Nephron (organoid): ENCODE data around the gene CARHSP1.

Experiments
- H3K27ac Mint-ChIP-seq, 3 experiments: 2 replicates each; pipeline ENCODE4 v1.8.0; 2020; ENCODE audit warnings: mixed read lengths in 3 of 3, mild to moderate bottlenecking in 2 of 3, moderate library complexity in 1 of 3
- H3K27me3 Mint-ChIP-seq: 2 replicates; pipeline ENCODE4 v1.8.0; 2021; ENCODE audit warnings: low read depth, mild to moderate bottlenecking, moderate library complexity, mixed read lengths
- H3K36me3 Mint-ChIP-seq: 2 replicates; pipeline ENCODE4 v1.8.0; 2020; ENCODE audit warnings: low read depth, mixed read lengths
- H3K4me1 Mint-ChIP-seq: 2 replicates; pipeline ENCODE4 v1.8.0; 2020; ENCODE audit warnings: mixed read lengths
- H3K4me3 Mint-ChIP-seq, 3 experiments: 2 replicates each; pipeline ENCODE4 v1.8.0; 2020; ENCODE audit warnings: mild to moderate bottlenecking in 3 of 3, mixed read lengths in 3 of 3, moderate library complexity in 2 of 3
- H3K9me3 Mint-ChIP-seq: 2 replicates; pipeline ENCODE4 v1.8.0; 2020; ENCODE audit warnings: mixed read lengths
- TF ChIP-seq, protein P1 (sequence below), 3 experiments: fragments of 200-600 bp; sonication (generic); IDR thresholded peaks; one replicate each; pipeline ENCODE4 v1.5.0; 2021; ENCODE audit warnings: antibody characterized with exemption in 3 of 3; ENCODE audit not compliant: unreplicated experiment in 3 of 3

Gene CARHSP1

GRCh38 chr16:8898660-8899318 is 30.0 kb upstream of the CARHSP1 start:
- Mint-ChIP-seq H3K27me3 (no peaks in the 10 kb centered on the region), H3K36me3 (peaks cover 85% of the 10 kb centered on the region), H3K4me1 (no peaks in the 10 kb centered on the region), H3K4me3 (no peak overlapping the region), H3K27ac (no peak overlapping the region), H3K9me3 (no peaks in the 10 kb centered on the region)
- TF ChIP-seq, protein P1, sequence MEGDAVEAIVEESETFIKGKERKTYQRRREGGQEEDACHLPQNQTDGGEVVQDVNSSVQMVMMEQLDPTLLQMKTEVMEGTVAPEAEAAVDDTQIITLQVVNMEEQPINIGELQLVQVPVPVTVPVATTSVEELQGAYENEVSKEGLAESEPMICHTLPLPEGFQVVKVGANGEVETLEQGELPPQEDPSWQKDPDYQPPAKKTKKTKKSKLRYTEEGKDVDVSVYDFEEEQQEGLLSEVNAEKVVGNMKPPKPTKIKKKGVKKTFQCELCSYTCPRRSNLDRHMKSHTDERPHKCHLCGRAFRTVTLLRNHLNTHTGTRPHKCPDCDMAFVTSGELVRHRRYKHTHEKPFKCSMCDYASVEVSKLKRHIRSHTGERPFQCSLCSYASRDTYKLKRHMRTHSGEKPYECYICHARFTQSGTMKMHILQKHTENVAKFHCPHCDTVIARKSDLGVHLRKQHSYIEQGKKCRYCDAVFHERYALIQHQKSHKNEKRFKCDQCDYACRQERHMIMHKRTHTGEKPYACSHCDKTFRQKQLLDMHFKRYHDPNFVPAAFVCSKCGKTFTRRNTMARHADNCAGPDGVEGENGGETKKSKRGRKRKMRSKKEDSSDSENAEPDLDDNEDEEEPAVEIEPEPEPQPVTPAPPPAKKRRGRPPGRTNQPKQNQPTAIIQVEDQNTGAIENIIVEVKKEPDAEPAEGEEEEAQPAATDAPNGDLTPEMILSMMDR (IDR thresholded peaks at IDR 0.05; ENCODE audit: unreplicated experiment in 3 of 3), result no peak

GRCh38 chr16:8894736-8895334 is 26.0 kb upstream of the CARHSP1 start:
- Mint-ChIP-seq H3K4me1 (peaks cover 15% of the 10 kb centered on the region), H3K36me3 (peaks cover 82% of the 10 kb centered on the region), H3K27ac (no peak overlapping the region), H3K27me3 (no peaks in the 10 kb centered on the region), H3K9me3 (no peaks in the 10 kb centered on the region), H3K4me3 (no peak overlapping the region)
- TF ChIP-seq, protein P1 (IDR thresholded peaks at IDR 0.05; ENCODE audit: unreplicated experiment in 3 of 3), result no peak

DNA sequence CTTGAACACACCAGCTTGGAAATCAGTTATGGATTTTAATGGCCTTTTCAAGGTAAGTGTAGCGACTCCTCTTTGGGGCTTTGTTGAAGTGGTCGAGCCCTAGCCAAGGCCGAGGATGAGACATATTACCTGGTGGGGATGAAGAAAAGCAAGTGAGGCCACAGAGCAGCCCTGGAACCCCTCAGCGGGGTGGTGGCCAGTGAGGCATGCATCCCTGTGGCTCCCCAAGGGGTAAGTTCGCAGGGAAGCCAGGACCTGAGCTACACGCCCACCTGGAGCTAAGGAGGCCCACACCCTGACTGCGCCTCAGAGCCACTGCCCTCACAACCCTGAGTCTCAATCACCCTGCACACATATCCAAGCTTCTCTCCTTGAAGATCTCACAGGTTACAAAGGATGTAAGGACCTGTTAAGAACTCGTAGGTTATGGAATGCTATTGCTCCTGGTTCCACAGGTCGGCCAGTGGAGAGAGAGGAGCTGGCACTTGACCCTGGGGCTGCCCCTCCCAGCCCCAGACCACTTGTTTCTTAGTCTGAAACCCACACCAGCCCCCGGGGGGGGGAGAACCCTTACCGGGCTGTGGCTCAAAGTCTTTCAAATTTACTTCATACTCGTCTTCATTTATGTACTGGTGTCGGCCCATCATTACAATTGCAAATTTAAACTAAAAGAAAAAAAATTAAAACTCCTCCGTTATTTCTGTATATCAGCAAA is 25.3 kb upstream of the CARHSP1 start:
- no peaks in the 10 kb centered on the region for H3K9me3 Mint-ChIP-seq
- TF ChIP-seq, protein P1 (IDR thresholded peaks at IDR 0.05; ENCODE audit: unreplicated experiment in 3 of 3), result no peak
- peaks cover 75% of the 10 kb centered on the region for H3K36me3 Mint-ChIP-seq
- no peaks in the 10 kb centered on the region for H3K27me3 Mint-ChIP-seq
- H3K4me1 Mint-ChIP-seq, result peaks cover 15% of the 10 kb centered on the region
- no peak overlapping the region for H3K27ac Mint-ChIP-seq
- no peak overlapping the region for H3K4me3 Mint-ChIP-seq

GRCh38 chr16:8893426-8893825 is 24.6 kb upstream of the CARHSP1 start:
- Mint-ChIP-seq H3K4me1 (peaks cover 15% of the 10 kb centered on the region), H3K4me3 (no peak overlapping the region), H3K27me3 (no peaks in the 10 kb centered on the region), H3K9me3 (no peaks in the 10 kb centered on the region), H3K27ac (peak overlapping the region in 1 of 3 experiments; percentile 1), H3K36me3 (peaks cover 70% of the 10 kb centered on the region)
- TF ChIP-seq, protein P1 (IDR thresholded peaks at IDR 0.05; ENCODE audit: unreplicated experiment in 3 of 3), result no peak

DNA sequence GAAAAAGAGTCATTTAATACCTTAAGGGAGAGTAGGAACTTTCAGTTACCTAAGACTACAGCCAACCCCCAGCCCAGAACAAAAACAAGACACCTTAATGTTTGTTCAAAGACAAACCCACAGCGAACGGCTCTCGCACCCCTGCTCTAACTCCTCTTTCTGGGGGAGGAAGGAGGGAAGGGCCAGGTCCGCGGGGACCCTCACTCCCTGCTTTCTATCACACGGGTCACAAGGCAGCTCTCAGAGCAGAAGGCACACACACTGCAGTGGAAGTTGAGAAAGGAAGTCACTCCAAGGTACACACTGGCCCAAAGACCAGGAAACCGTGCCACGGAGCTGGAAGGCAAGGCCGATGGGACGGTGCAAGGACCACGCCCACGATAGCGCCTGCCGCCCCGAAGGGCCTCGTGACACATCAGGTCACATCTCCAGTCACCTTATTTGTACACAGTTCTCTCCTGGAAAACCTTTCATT is 23.3 kb upstream of the CARHSP1 start:
- TF ChIP-seq, protein P1 (IDR thresholded peaks at IDR 0.05; ENCODE audit: unreplicated experiment in 3 of 3), result no peak
- Mint-ChIP-seq H3K27ac (peak overlapping the region in 1 of 3 experiments; percentile 56), H3K9me3 (no peaks in the 10 kb centered on the region), H3K36me3 (peaks cover 65% of the 10 kb centered on the region), H3K4me3 (no peak overlapping the region), H3K27me3 (no peaks in the 10 kb centered on the region), H3K4me1 (peaks cover 15% of the 10 kb centered on the region)
